ENCODE data around the gene NRXN3. TPM values are rescaled to one million over a fixed set of nuclear protein-coding genes. Genes with fewer than 3 reads are reported as not detected.

Gene NRXN3
- total RNA-seq, 1 experiment from 2014 or later: 1.1 TPM

- peak; percentile 31 for DNase-seq (ENCODE audit: low read depth)
These were observed 1241.4 kb downstream of the NRXN3 start for GRCh38 chr14:79411403-79412174.

DNA sequence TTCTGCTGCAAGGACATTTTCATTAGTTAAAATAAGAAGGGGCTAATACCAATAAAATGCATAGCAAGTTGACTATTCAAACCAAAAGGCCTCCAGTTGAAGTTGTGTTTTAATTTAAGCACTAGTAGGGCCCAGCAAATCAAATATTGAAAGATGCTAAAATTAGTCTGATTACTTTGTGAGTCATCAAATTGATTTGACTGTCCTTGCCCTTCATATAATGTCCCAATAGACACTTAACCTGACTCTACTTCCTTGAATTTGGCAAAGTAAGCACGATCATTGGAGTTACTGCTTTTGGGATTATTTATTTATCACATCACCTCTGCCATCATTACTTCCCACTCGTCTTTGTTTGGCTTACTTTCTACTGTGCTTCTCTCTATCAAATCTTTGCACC, 1242.6 kb downstream of the NRXN3 start:
- no peak for DNase-seq (ENCODE audit: low read depth)

DNA sequence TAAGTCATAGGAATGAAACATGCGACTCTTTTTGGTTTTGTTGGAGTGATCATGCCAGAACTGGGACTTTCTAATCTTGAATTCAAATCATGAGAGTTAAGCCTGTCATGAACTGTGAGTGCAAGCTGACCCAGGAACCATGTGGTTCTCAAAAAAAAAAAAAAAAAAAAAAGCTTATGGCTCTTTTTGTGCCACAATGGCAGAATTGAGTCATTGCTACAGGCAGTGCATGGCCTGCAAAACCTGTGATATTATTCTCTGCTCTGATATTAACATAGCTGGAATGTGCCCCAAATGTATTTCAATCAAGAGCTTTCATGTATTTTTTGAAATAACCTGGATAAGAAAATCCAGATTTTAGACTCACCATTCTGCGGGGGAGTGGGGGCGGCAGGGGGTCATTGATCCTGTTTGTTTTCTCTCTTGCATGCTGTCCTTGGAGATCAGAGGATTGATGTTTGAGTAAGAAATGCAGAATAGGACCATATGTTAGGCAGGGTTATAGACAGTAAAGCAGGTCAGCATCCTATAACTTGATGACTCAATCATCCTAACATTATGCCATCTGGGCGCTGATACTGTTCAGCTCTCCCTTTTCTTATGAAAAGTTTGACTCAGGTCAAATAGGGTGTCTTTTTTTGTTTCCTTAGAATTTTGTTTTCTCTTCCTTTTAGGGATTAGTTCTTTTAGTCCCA, 1243.7 kb downstream of the NRXN3 start:
- DNase-seq (ENCODE audit: low read depth): no peak

- DNase-seq (ENCODE audit: low read depth): peak; percentile 12
These were observed 1245.6 kb downstream of the NRXN3 start for GRCh38 chr14:79415726-79416125.

GRCh38 chr14:79417961-79418360, 1247.8 kb downstream of the NRXN3 start:
- DNase-seq (ENCODE audit: low read depth): no peak

DNA sequence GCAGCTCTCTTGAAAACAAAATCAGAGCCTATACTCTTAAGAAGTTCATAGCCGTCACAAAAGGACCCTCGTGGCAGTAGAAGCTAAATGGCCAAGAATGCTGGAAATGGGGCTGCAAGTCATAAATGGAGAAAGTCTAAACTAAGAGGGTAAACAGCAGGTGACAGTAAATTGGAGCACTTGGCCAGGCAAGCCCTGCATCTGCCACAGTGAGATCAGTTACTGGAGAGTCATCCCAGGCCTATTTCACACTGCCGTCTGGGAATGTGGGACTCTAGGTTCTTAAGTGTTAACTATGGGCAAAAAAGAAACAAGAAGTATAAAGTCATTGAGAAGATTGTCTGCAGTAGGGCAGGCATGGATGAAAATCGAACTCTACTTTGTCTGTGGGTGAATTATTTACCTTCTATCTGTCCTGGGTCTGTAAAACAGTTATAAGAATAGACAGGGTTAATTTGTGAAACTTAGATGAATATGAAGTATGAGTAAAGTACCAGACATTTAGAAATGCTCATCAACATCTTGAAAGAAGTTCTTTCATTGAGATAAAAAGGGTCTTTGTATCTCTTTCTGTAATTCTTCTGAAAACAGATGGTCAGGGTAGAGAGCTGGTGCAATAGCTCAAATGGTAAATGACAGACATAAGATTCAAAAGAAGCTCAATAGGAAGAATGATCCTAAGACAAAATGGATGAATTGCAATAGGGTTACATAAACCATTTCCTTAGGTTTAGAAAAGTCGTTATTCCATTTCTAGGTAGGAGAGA, 1248.7 kb downstream of the NRXN3 start:
- DNase-seq (ENCODE audit: low read depth): no peak

GRCh38 chr14:79419571-79420327, 1249.6 kb downstream of the NRXN3 start:
- DNase-seq (ENCODE audit: low read depth): no peak

DNA sequence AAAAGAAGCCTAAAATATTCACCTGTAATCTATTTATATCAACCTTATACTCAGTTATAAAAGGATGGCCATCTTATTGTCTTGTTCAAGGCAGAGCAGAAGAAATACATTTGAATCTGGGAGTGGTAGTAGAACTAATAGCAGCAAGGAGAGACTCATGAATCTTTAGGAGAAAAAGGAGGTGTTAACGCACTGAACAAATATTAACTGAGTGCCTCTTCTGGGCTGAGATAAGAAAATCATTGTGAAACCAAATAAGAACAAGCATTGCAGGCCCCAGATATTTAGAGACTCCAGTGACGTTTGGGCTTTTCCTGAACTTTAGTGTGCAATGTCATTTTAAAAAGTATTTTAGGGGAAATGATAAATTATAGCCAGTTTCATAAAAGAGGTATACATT, 1250.6 kb downstream of the NRXN3 start:
- DNase-seq (ENCODE audit: low read depth): no peak

GRCh38 chr14:79421811-79422210, 1251.6 kb downstream of the NRXN3 start:
- DNase-seq (ENCODE audit: low read depth): no peak

DNA sequence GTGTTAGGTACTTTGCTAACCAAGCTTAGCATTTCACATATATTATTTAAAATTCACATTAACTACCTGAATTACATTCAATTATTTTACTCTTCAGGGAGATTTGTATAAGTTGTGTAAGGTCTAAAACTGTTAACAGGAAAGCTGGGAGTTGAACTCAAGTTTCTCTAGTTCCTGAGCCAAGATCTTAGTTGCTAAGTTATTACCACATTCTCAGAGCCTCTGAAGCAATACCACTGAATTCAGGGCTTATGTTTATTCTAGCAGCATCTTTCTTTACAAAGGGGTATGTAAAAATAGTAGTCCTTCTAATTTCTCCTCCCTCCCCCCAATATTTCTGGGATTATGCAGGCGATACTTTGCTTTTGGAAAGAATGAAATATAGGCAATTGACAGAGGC, 1254.3 kb downstream of the NRXN3 start:
- DNase-seq (ENCODE audit: low read depth): no peak

DNA sequence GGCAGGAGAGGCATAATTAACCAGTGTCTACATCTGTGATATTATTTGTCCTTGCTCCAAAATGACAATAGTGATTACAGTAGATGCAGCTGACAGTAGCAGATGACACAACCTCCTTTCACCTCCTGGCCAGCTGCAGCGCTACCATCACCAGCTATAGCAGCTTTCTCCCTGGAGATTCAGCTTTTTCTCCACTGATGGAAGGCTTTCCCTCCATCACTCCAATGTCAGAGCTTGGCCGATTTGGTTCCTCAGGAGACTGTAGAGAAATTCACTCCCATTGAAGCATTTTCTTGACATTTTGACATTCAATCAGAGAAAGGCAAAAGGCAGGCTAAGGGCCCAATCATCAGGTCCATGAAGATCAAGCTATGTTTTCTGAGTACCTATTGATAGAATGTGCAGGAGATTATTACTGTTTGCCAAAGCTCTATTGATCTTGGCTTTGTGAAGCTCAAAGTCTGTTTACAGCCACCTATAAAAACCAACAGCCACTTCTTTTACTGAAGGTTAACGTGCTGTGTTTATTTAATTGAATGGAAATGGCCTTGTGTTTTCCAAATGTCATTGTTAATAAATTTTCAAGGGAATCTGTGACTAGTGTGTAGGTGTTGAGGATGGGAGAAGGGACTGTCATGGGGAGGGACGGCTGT, 1256.1 kb downstream of the NRXN3 start:
- DNase-seq (ENCODE audit: low read depth): no peak

- DNase-seq (ENCODE audit: low read depth): no peak
These were observed 1262.5 kb downstream of the NRXN3 start for GRCh38 chr14:79432640-79433039.

- no peak for DNase-seq (ENCODE audit: low read depth)
These were observed 1266.2 kb downstream of the NRXN3 start for GRCh38 chr14:79436335-79436734.

- DNase-seq (ENCODE audit: low read depth): no peak
These were observed 1267.8 kb downstream of the NRXN3 start for GRCh38 chr14:79437951-79438350.

- no peak for DNase-seq (ENCODE audit: low read depth)
These were observed 1268.6 kb downstream of the NRXN3 start for GRCh38 chr14:79438696-79439342.

DNA sequence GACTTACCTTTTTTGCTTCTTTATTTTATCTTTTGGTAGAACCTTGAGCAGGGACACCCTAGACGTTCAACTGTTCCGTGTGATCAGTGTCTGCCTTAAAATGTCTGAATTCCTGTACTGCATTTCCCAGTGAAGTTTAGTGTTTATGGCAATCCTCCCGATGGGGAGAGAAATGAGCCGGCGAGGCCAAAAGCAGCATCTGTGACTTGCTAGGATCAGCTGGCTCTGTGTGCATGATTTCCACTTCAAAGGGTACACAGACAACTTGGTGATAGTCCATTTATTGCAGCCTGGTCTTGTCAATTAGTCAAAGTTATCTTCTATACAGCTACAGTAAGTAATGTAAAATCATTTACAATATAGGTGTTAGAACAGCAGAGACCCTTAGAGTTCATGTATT, 1272.6 kb downstream of the NRXN3 start:
- no peak for DNase-seq (ENCODE audit: low read depth)

GRCh38 chr14:79443602-79444001, 1273.4 kb downstream of the NRXN3 start:
- no peak for DNase-seq (ENCODE audit: low read depth)

GRCh38 chr14:79448960-79449359, 1278.8 kb downstream of the NRXN3 start:
- DNase-seq (ENCODE audit: low read depth): no peak

GRCh38 chr14:79451601-79452000, 1281.4 kb downstream of the NRXN3 start:
- no peak for DNase-seq (ENCODE audit: low read depth)

GRCh38 chr14:79453276-79453675, 1283.1 kb downstream of the NRXN3 start:
- DNase-seq (ENCODE audit: low read depth): no peak

- DNase-seq (ENCODE audit: low read depth): no peak
These were observed 1294.3 kb downstream of the NRXN3 start for GRCh38 chr14:79464468-79464867.

Data from M059J (cell line).